Measurements from ENCODE around the gene RTRAF. TPM values are rescaled to one million over a fixed set of nuclear protein-coding genes. Genes with fewer than 3 reads are reported as not detected.

The RTRAF gene
- total and polyA plus RNA-seq, 2 of the 8 experiments (the other 6 are each of a cell fraction or from before 2014, with no cell fraction given): 149 to 359 TPM

DNA sequence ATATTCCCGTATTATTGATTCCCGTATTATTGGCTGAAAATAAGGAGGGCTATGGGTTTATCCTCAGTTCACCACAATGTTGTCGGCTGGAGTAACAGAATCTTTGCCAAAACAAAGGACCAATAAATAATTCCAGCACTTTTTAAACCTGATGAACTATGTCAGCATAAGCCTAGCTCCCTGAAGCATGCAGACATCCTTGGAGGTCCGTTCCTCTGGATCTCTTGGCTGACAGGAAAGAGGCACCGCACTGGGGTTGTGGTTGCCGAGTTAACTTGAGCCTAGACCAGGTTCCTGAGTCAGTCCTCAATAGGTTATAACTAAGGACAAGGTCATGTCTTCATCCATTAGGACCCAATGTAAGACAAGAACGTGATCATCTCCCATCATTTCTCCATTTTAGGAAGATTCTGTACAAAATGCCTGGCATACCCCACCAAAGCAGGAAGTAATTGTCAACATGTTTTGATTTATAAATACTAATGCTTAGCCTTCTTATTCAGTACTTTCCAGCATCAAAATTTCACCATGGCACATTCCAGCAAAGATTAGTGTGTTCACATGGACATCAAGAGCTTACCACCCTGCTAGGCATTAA, 43.0 kb downstream of the RTRAF start:
- no peaks in the 10 kb centered on the region for H3K9me3 ChIP-seq (ENCODE audit: insufficient read depth in 2 of 2, low read depth in 1 of 2, low read length in 1 of 2)
- CTCF ChIA-PET (ENCODE audit: partially characterized antibody): interaction anchor here (0.8 to 4.8 kb wide), 7 partner anchors 11 to 241 kb away, joined by 3 to 25 read pairs (median 6); no protein-coding TSS in a partner anchor
- no peaks in the 10 kb centered on the region for H3K27me3 ChIP-seq (replicated peaks in 1 of 4; ENCODE audit: control insufficient read depth in 3 of 4, extremely low read depth in 1 of 4, insufficient read depth in 3 of 4, low read length in 3 of 4)
- H3K79me2 ChIP-seq (ENCODE audit: control insufficient read depth in 1 of 2, insufficient read depth in 2 of 2, low read length in 2 of 2): no peaks in the 10 kb centered on the region
- H3K23me2 ChIP-seq (ENCODE audit: low read depth, low read length): no peaks in the 10 kb centered on the region
- no peak overlapping the region for H2BK12ac ChIP-seq (ENCODE audit: low read depth, low read length)
- no peak overlapping the region for H3K4me3 ChIP-seq (ENCODE audit: extremely low read depth in 1 of 4, insufficient read depth in 2 of 4, low read depth in 3 of 4, low read length in 4 of 4)
- FAIRE-seq (no peak), DNase-seq (ENCODE audit: low read depth in 1 of 2, low spot score in 2 of 2) (no peak)
- no peak overlapping the region for H2AK5ac ChIP-seq (ENCODE audit: low read depth, low read length)
- no peaks in the 10 kb centered on the region; a peak in 1 of 8 replicates for H3K36me3 ChIP-seq (ENCODE audit: control insufficient read depth in 2 of 4, insufficient read depth in 4 of 4, low read length in 3 of 4)
- TF ChIP-seq, protein P1, sequence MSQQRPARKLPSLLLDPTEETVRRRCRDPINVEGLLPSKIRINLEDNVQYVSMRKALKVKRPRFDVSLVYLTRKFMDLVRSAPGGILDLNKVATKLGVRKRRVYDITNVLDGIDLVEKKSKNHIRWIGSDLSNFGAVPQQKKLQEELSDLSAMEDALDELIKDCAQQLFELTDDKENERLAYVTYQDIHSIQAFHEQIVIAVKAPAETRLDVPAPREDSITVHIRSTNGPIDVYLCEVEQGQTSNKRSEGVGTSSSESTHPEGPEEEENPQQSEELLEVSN (IDR thresholded peaks at IDR 0.05): no peak
- TF ChIP-seq BRCA1 (IDR thresholded peaks at IDR 0.05; ENCODE audit: low read depth, low read length): no peak
- TF ChIP-seq FOSL1 (IDR thresholded peaks at IDR 0.05; ENCODE audit: insufficient read depth, low read depth, low read length): no peak
- TF ChIP-seq BCL11A (IDR thresholded peaks at IDR 0.05; ENCODE audit: low read depth in 2 of 2, low read length in 2 of 2): no peak
- TF ChIP-seq GTF2F1 (IDR thresholded peaks at IDR 0.05; ENCODE audit: borderline replicate concordance, low read depth, low read length): no peak
- no peak for TF ChIP-seq CTBP2 (IDR thresholded peaks at IDR 0.05; ENCODE audit: borderline replicate concordance, insufficient read depth, insufficient read length, low read length)
- TF ChIP-seq BACH1 (IDR thresholded peaks at IDR 0.05; ENCODE audit: low read length): no peak
- TF ChIP-seq HDAC2 (IDR thresholded peaks at IDR 0.05; ENCODE audit: borderline replicate concordance in 1 of 2, low read depth in 2 of 2, low read length in 2 of 2): no peak
- H4K8ac ChIP-seq (ENCODE audit: extremely low read depth, insufficient read depth, low read length): no peak overlapping the region
- no peak overlapping the region for H2BK15ac ChIP-seq (ENCODE audit: low read length)
- H2BK5ac ChIP-seq (ENCODE audit: low read depth, low read length): no peak overlapping the region
- H3K56ac ChIP-seq (replicated peaks; ENCODE audit: insufficient read length, low read depth, low read length): no peak overlapping the region
- no peak overlapping the region for H4K91ac ChIP-seq (replicated peaks; ENCODE audit: insufficient read length, low read length)
- no peaks in the 10 kb centered on the region for H4K20me1 ChIP-seq (replicated peaks in 1 of 2; ENCODE audit: control insufficient read depth in 1 of 2, insufficient read depth in 2 of 2, low read length in 2 of 2)
- H3K79me1 ChIP-seq (ENCODE audit: low read depth, low read length): no peaks in the 10 kb centered on the region
- no peak overlapping the region for H3K14ac ChIP-seq (ENCODE audit: insufficient read length)
- H3K9ac ChIP-seq (replicated peaks in 1 of 4; ENCODE audit: extremely low read depth in 1 of 4, low read depth in 3 of 4, low read length in 3 of 4): no peak overlapping the region
- H4K5ac ChIP-seq (ENCODE audit: insufficient read length, low read depth, low read length): no peak overlapping the region
- no peak overlapping the region for H3K27ac ChIP-seq (ENCODE audit: low read depth, low read length)
- POLR2A ChIA-PET (ENCODE audit: partially characterized antibody): no interaction called here
- no peak overlapping the region for H3K18ac ChIP-seq (ENCODE audit: extremely low read depth, low read length)
- no peak overlapping the region for H2BK120ac ChIP-seq (replicated peaks; ENCODE audit: low read depth, low read length)
- H2AFZ ChIP-seq (ENCODE audit: low read length): no peak overlapping the region
- WGBS, 2 experiments (ENCODE audit: extremely low coverage in 1 of 2, insufficient coverage in 1 of 2, insufficient read length in 1 of 2, insufficient replicate concordance in 2 of 2, low coverage in 1 of 2, low lambda C conversion rate in 2 of 2, missing lambda C conversion rate in 1 of 2): 79% methylated on average over 7 of the region's 7 CpGs; no CpG with 5 or more reads in 1 of the 2 experiments
- H2BK20ac ChIP-seq (ENCODE audit: low read length): no peak overlapping the region
- H3K23ac ChIP-seq (ENCODE audit: insufficient read length): no peak overlapping the region
- H3K4me1 ChIP-seq (replicated peaks in 1 of 4; ENCODE audit: control insufficient read depth in 3 of 4, insufficient read depth in 4 of 4, low read length in 3 of 4): no peaks in the 10 kb centered on the region; a peak in 1 of 7 replicates
- no peak overlapping the region for H3K4me2 ChIP-seq (ENCODE audit: insufficient read depth in 1 of 2, low read depth in 2 of 2, low read length in 2 of 2)
- no peak overlapping the region for H3K4ac ChIP-seq (replicated peaks; ENCODE audit: insufficient read length, low read depth, low read length)

All from H1 (cell line).